GM18519 (cell line): Measurements from ENCODE around the gene PTX4.

Source experiments
- ATAC-seq: cut with Tn5 transposase; IDR thresholded peaks from one replicate; pipeline ENCODE4 v1.9.1; 2021; ENCODE audit warnings: mild to moderate bottlenecking, moderate library complexity; ENCODE audit not compliant: unreplicated experiment, low FRiP score

Gene PTX4, protein sequence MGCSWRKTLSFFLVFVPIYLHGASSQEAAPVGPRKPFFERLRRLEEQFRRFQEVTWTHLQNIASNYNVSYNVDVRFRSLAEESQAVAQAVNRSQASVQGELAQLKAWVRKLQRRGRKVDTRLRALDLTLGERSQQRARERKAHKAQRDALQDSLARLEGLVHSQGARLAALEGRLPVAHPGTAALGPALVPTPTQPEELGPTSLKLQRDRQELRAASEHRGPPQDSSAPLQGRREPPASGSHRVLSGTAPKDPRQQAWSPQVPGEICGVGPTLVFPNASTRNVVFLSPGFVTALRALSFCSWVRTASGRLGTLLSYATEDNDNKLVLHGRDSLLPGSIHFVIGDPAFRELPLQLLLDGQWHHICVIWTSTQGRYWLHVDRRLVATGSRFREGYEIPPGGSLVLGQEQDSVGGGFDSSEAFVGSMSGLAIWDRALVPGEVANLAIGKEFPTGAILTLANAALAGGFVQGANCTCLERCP

DNA sequence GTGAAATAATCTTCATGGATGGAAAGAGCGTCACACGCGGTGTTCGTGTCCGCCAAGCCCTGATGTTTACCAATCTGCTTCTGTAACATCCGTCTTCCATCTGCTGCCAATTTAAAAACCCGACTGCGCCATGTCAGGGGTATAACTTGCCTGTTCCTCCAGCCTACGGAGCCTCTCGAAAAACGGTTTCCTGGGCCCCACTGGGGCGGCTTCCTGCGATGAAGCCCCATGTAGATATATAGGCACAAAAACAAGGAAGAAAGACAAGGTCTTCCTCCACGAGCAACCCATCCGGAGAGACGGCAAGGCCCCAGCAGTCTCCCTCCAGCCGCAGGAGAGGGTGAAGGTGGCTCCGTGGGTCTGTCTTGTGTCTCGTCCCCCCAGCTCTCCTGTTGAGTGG is at the start of gene PTX4:
PTX4 (minus strand) TSS at position 326 of the 400 bp plus-strand sequence; CDS start at position 291, 35 bp downstream.
- ATAC-seq: no peak

DNA sequence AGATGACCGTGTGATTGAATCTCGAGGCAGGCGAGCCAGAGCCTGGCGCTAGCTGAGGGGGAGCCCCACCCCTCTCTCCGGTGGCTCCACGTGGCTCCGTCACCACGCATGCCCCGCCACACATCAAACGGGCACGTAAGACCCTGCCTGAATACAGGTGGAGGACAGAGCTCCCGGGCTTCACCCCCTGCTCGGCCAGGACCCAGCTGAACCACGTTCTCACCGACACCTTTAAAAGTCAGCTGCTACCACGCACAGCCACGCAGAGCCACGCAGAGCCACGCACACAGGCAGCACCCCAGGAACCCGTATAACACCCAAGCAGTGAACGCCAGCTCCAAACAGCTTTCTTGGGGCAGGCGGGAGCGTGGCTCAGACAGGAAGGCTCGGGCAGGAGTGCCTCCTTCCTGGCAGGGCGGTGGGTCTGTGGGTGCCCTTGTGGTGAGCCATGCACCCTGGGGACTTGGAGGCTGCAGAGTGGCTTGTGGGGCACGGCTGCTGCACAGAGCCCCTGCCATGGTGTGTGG is 49.1 kb upstream of the PTX4 start:
- no peak for ATAC-seq

DNA sequence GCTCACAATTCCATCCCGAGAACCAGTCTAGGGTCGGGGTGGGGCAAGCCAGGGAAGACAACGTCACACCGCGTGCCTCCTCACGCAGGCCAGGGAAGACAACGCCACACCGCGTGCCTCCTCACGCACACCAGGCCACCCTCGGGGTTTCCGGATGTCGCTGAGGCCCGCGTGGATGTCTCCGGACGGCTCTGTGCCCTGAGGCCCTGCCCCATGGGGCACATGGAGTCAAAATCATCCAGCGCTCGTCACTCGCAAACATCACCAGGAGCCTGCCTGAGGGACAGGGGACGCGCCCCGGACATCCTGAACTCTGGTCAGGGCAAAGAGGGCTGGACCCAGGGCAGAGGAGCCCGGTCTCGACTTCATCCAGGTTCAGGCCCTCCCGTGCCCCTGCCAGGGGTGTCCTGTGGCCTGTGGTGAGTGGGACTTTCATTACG is 48.4 kb upstream of the PTX4 start:
- ATAC-seq: no peak

DNA sequence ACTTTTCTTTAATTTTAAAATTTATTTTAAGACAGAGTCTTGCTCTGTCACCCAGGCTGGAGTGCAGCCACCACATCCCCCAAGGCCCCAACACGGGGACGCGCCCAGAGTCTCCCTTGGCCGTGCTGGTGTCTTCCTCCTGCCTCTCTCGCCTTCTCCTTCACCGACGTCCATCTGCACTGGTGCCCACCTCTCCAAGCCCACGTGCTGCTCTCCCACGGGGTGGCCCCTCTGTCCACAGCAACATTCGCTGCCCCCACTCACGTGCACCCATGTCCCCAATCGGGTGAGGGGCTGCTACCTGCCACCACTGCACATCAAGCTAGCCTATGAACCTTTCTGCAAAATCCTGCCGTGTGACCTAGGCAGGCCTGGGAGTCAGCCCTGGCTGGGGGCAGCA is 47.9 kb upstream of the PTX4 start:
- ATAC-seq: no peak

DNA sequence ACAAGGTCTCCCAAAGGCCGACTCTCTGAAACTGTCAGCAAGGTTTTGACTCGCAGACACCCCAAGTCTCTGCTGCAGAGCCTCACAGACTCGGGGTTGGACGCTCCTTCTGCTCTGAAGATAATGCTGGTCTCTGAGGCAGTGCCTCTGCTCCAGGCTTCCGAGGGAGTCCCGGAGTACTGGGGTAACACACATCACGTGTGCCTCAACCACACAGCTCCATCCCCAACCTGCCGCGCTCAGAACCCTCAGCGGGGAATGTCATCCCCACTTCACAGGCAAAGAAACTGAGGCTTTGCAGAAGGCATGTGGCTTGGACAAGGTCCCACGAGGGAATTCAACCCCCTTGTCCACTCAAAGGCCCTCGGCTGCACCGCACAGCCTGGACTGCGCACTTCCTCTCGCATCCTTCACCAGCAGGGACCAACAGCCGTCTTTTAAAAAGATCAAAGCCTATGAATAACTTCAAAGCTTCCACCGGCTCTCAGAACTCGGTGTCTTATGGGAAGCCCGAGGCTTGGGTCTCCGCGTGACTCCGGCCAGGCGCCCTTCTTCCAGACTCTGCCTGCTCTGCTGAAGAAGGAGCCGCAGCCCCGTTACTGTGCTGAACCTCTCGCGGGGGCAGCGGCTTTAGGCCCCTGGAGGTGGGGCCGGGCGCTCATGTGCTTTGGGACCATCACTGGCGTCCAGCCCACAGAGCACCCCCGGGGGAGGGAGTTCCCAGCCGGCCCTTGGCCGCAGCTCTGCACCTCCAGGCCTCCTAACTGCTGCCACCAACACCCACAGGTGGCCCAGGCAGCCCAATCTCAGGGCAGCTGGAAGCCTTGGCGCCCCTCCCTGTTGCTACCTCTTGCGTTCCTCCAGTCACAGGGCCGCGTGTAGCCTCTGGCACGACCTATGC is 46.9 kb upstream of the PTX4 start:
- ATAC-seq: no peak

DNA sequence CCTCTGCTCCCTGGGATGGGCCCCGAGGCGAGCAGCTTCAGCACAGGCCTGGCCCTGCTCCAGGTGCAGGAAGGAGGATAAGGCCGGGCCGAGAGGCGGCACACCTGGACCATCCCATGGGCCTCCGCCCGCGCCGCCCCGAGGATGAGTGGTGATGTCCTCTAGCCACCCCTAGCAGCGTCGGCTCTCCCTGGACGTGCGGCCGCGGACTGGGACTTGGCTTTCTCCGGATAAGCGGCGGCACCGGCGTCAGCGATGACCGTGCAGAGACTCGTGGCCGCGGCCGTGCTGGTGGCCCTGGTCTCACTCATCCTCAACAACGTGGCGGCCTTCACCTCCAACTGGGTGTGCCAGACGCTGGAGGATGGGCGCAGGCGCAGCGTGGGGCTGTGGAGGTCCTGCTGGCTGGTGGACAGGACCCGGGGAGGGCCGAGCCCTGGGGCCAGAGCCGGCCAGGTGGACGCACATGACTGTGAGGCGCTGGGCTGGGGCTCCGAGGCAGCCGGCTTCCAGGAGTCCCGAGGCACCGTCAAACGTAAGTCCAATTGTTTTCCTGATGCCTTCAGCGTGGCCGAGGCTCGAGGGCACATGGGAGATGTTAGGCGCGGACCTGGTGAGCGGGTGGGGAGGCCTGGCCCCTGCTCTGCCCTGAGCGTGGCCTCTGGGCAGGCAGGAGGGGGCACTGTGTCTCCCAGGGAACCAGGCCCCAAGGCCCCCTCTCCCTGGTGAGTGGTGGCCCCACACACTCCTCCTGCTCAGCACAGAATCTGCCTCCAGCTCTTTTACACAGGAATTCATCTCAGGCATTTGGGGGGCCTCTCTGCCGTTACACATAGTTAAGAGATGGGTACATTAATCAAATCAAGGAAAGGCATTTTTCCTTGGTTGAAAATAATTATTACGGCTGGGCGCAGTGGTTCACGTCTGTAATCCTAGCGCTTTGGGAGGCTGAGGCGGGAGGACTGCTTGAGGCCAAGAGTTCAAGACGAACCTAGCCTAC is 45.6 kb upstream of the PTX4 start:
- ATAC-seq: no peak

DNA sequence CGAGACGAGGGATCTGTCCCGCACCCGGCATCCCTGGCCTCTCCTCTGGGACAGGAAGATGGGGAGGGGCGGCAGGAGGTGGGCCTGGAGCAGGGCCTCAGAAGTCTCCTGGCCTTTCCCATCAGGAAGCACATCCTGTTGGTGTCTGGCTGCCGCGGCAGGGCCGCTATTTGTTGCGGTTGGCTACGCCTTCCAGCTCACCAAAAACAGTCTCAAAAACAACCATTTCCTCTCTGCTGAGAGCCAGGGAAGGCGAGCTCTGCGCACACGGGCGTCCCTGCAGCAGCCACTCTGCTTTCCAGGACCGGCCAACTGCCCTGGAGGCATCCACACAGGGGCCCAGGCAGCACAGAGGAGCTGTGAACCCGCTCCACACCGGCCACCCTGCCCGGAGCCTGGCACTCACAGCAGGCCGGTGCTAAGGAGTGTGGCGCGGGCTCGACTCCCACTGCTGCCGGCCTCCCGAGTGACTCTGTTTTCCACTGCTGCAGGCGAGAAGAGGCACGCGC is 44.8 kb upstream of the PTX4 start, which contains the start of gene TMEM204:
TMEM204 (plus strand) TSS at position 224 of the 509 bp plus-strand sequence. CDS start 610 bp downstream, outside the sequence.
- no peak for ATAC-seq

DNA sequence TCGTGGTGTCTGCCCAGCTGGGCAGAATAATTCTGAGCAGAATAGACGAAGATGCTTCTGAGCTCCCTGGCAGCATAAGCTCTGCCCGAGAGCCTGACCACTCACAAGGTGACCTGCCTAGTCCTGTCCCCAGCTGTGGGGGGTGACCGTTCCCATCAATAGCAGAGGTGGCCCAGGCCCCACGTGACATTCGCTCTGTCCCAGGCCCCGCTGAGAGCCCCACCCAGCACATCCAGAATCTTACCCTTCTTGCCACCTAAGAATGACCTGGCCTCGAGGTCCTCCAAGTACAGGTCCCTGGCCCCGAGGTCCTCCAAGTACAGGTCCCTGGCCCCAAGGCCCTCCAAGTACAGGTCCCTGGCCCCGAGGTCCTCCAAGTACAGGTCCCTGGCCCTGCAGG is 44.0 kb upstream of the PTX4 start:
- ATAC-seq: no peak

DNA sequence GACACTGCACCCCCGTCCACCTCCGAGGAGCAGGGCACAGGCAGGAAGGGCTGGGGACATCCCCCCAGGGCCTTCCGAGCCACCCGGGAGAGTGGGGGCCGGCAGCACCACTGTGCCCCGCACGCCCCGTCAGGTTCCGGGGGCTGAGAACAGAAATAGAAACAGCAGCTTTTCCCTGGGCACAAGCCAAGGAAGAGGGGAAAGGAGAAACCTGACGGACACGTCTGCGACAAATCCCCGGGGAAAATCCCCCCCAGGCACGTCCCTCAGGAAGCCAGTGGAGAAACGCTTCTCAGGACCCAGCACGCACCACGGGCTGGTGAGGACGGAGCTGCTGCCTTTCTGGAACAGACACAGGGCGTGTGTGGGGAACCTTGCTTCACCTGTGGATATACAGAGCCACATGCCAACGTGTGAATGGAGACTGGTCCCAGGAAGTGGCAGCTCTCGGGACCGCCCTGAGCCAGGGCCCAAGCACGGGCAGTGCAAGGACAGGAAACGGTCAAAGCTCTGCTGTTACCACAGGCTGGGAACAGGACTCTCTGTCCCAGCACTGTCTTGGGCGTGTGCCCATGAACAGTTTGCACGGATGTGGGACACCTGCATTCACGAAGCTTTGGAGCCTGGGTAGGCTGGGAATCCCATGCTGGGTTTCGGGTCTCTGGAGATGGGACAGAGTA is 43.5 kb upstream of the PTX4 start:
- no peak for ATAC-seq

DNA sequence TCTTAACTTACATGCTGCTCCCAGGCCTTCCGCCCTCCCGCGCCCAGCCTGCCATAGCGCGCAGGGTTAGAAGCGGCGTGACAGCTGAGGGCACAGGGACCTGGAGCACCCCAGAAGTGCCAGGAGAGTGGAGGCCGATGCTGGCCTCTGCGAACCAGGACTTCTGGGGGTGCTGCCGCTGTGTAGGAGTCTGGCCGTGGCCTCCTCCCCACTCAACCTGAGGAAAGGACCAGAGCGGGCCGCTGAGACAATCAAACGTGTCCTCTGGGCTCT is 42.8 kb upstream of the PTX4 start:
- ATAC-seq: no peak

DNA sequence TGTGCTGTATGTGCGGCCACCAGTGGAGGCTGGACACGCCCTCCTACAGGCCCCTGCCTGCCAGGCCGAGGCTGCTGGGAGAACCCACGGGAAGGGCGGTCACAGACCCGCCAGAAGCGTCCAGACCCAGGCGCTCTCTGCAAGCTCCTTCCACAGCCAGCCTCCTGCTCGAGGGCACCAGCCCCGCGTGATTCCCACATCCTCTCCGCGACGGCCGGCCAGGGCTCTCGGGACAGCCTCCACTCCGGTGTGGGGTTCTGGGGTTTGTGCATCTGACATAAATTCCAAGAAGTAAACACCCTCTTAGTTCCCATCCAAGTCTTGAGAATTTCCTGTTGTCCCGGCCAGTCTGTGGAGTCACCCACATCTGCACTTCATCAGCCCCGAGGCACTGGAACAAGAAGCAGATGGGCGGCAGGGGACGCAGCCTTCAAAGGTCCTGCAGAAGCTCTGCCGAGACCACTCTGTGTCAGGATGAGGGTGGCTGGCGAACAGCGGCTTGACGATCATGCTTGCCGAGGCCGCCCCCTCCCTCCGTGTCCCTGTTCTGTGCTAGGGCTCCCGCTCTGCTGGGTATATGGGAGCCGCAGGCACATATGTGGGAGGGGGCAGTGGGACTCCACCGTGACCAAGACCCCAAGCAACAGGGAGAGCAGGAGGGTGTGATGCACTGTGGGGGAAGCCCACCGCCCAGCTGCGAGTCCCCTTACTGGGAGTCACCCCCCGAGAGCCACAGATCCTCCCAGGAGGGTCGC is 42.3 kb upstream of the PTX4 start:
- no peak for ATAC-seq

DNA sequence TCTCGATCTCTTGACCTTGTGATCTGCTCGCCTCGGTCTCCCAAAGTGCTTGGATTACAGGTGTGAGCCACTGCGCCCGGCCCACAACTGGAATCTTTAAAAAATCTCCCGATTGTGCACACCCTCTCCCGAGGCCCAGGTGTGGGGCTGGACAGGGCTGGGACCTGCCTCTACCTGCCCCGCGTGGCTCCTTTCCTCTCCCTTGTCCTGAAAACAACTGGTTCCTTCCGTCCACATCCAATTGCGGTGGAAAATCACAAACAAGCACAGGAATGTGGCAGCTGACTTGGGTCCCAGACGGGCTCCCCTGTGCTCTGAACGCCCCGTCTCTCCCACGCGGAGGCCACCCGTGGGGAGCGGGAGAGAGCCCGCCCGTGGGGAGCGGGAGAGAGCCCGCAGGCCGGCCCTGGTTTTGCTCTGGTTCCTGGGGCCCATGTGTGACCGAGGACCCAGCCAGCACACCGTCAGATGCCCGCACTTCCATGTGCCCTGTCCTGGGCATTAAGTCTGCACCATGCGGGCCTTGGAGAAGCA is 41.7 kb upstream of the PTX4 start:
- ATAC-seq: no peak

DNA sequence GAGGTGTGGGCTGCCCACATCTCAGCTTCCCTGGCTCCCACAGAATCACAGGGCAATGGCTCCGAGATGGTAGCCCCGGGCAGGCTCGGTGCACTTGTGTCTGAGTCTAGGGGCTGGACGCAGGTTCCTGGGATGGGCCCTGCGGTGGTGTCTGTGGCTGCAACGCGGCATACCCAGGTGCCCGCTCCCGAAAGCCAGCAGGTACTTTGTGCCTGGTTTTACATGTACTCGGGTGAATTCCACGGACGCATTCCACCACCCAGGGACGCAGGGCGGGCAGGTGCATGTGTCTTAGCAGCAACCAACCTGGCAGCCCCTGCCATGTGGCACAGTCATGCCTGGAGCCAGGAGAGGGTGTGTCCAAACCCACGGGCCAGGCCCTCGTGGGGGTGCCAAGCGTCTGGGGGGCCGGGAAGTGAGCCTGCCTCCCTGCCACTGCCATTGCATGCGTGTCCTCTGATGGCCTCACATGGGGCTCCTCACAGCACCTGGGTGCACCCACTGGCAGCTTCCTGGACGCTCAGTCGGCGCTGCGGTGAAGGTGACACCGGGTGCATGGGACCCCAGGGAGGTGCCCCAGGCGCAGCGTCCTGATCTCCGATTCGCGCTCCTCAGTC is 40.3 kb upstream of the PTX4 start:
- ATAC-seq: no peak

DNA sequence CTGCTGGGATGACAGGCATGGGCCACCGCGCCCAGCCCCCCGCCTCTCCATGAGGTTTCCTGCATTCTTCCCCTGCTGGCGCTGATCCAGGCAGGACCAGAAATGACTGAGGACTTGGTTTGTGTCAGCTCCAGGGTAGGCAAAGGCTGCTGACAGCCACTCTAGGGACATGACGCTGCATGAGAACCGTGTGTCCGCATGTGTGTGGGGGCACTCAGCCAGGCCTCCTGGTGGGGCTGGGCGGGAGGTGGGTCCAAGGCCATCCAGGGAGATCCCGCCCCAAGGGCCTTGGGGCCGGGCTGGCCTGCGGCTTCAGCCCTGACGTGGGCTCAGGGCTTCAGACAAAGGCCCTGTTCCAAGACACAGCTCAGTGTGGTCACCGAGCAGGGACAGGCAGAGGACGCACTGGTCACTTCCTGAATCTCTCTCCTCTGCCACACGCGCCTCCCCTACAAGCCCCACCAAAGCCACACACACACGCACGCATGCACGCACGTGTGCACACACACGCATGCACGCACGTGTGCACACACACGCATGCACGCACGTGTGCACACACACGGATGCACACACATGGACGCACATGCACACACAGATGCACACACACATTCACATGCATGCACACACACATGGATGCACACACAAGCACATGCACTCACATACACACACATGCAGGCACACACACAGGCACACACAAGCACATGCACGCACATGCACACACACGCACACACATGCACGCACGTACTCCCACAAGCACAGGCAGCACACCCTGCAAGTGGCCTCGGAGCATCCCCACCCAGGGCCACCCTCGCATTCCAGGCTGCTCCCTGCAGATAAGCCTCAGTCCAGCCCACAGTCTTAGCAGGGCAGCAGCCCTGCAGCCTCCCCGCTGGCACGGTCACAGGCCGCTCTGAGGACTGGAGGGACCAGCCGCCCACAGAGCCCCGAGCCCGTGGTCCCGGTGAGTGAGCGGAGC is 39.4 kb upstream of the PTX4 start:
- no peak for ATAC-seq

DNA sequence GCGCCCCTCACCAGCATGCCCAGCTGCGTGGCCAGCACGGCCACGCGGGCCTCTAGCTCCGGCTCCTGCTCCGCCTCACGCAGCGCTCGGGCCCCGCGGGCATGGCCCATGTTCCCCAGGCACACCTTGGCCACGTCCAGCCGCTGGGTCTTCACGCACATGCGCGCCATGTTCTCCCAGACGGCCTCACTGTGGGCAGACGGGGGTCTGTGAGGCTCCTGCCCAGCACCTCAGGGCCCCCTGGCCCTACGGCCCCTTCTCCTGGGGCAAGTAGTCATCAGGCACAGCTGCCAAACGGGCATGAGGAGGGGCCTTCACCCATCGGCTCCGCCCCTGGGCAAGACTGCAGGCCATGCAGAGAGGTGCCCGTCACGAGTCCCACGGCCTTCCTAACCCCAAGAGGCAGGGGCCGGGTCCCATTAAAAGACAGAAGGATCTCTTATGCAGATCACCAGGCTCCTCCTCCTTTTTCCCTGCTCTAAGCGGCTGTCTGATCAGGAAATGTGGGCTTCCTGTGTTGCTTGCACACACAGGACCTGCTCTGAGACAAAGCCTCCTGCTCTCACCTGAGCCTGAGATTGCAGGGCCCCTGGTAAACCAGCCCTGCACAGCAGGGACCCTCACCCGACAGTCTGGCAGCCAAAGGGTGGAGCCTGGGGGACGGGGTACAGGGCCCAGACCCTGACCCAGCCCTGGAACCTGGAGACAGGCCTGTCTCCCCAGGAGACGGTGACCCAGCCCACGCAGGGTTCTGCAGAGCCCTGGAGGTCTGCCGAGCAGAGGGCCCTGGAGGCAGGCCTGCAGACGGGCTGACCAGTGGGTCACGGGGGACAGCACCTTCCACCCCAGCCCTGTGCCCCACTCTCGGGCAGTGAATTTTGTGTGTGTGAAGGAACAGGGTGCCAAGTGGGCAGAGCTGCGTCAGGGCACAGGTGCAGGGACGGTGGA is 38.1 kb upstream of the PTX4 start:
- ATAC-seq: no peak
